Thoracic aorta (tissue), 2 donors: ENCODE data around the gene SOX2. TPM values are rescaled to one million over a fixed set of nuclear protein-coding genes. Genes with fewer than 3 reads are reported as not detected.

ENCODE experiments used
- ATAC-seq: fragments of 150-250 bp; one replicate; pipeline ENCODE4 v1.8.0; 2017; ENCODE audit warnings: low read depth; ENCODE audit not compliant: insufficient number of reproducible peaks, low FRiP score
- DNase-seq: peaks from one replicate; pipeline ENCODE4 v3.0.0-alpha.2; 2020; ENCODE audit warnings: low spot score
- H3K27ac ChIP-seq, 2 donors: fragments of 200-600 bp; sonication (generic); 1 replicate in 1 of 2; 2 replicates in 1 of 2; pipeline ENCODE4 v1.5.1; 2016; ENCODE audit warnings: mild to moderate bottlenecking in 2 of 2, moderate library complexity in 2 of 2
- H3K27me3 ChIP-seq: fragments of 200-600 bp; sonication (generic); replicated peaks from 2 replicates; pipeline ENCODE4 v1.6.0; 2016; ENCODE audit warnings: mild to moderate bottlenecking; ENCODE audit not compliant: insufficient read depth
- H3K36me3 ChIP-seq: fragments of 200-600 bp; sonication (generic); one replicate; pipeline ENCODE4 v1.5.1; 2016
- H3K4me1 ChIP-seq, 2 donors: fragments of 200-600 bp; sonication (generic); 1 replicate in 1 of 2; 2 replicates in 1 of 2; pipeline versions ENCODE4 v1.5.1 to v1.6.0; 2016; ENCODE audit warnings: low read depth in 2 of 2, mild to moderate bottlenecking in 1 of 2; ENCODE audit not compliant: control insufficient read depth in 1 of 2
- H3K4me3 ChIP-seq: fragments of 200-600 bp; sonication (generic); 2 replicates; pipeline ENCODE4 v1.5.1; 2016; ENCODE audit warnings: mild to moderate bottlenecking
- H3K9me3 ChIP-seq: fragments of 200-600 bp; sonication (generic); 2 replicates; pipeline ENCODE4 v1.5.1; 2016
- CTCF ChIP-seq: fragments of 200-600 bp; sonication (generic); IDR thresholded peaks from one replicate; pipeline ENCODE4 v1.5.1; 2019; ENCODE audit warnings: antibody characterized with exemption
- total RNA-seq, 2 donors: library from RNA; depleted of rRNA; stranded (reverse); fragments of >200 nt; gene quantifications; one replicate each; pipeline versions ENCODE4 v1.1.0 to v1.2.3, GENCODE V29; 2016

The SOX2 gene
- total RNA-seq, 2 donors from 2014 or later: 0.35 TPM; not detected in 1

- H3K9me3 ChIP-seq: no peaks in the 10 kb centered on the region
- H3K27ac ChIP-seq: no peak overlapping the region
- no peak for TF ChIP-seq CTCF
- no peak for DNase-seq
- no peaks in the 10 kb centered on the region for H3K36me3 ChIP-seq
- peaks cover 50% of the 10 kb centered on the region for H3K27me3 ChIP-seq
- H3K4me3 ChIP-seq: no peak overlapping the region
- no peak for ATAC-seq
- peaks cover 2 to 4% of the 10 kb centered on the region in 2 donors for H3K4me1 ChIP-seq
Observed at GRCh38 chr3:181705086-181705480, 6.6 kb upstream of the SOX2 start.

- Histone ChIP-seq H3K27ac (no peak overlapping the region), H3K4me1 (peaks cover 7 to 29% of the 10 kb centered on the region in 2 donors), H3K36me3 (no peaks in the 10 kb centered on the region), H3K4me3 (no peak overlapping the region), H3K27me3 (peaks cover 52% of the 10 kb centered on the region), H3K9me3 (no peaks in the 10 kb centered on the region)
- TF ChIP-seq CTCF: no peak
- DNase-seq: no peak
- no peak for ATAC-seq
Observed at GRCh38 chr3:181707980-181708379, 3.7 kb upstream of the SOX2 start.

GRCh38 chr3:181709537-181710279, 2.0 kb upstream of the SOX2 start:
- Histone ChIP-seq H3K9me3 (no peaks in the 10 kb centered on the region), H3K27ac (peak overlapping the region in 1 of 2 donors; percentile 11), H3K27me3 (peaks cover 54% of the 10 kb centered on the region), H3K4me3 (peak overlapping the region; percentile 47), H3K36me3 (no peaks in the 10 kb centered on the region), H3K4me1 (peaks cover 7 to 29% of the 10 kb centered on the region in 2 donors)
- TF ChIP-seq CTCF: peak; percentile 78
- DNase-seq: no peak
- no peak for ATAC-seq

GRCh38 chr3:181710345-181711291, 1.1 kb upstream of the SOX2 start:
- peaks cover 59% of the 10 kb centered on the region for H3K27me3 ChIP-seq
- no peaks in the 10 kb centered on the region for H3K36me3 ChIP-seq
- H3K4me1 ChIP-seq: peaks cover 7 to 29% of the 10 kb centered on the region in 2 donors
- DNase-seq (no peak), ATAC-seq (no peak)
- TF ChIP-seq CTCF: no peak
- H3K27ac ChIP-seq: peak overlapping the region in 1 of 2 donors; percentile 36
- no peaks in the 10 kb centered on the region for H3K9me3 ChIP-seq
- H3K4me3 ChIP-seq: no peak overlapping the region

- ATAC-seq: no peak
- Histone ChIP-seq H3K4me3 (peak overlapping the region; percentile 62), H3K9me3 (no peaks in the 10 kb centered on the region), H3K4me1 (peaks cover 7 to 29% of the 10 kb centered on the region in 2 donors), H3K36me3 (no peaks in the 10 kb centered on the region), H3K27me3 (peaks cover 58% of the 10 kb centered on the region), H3K27ac (no peak overlapping the region)
- no peak for DNase-seq
- TF ChIP-seq CTCF: no peak
Observed at GRCh38 chr3:181712226-181712552, 464 bp downstream of the SOX2 start.
